H1 (cell line): ENCODE measurements around the gene MARCHF10. TPM values are rescaled to one million over a fixed set of nuclear protein-coding genes. Genes with fewer than 3 reads are reported as not detected.

Source experiments
- CTCF ChIA-PET: fragments of 300-600 bp; sonication (Branson Sonifier 250); formaldehyde crosslinking; loops from one replicate; lab custom pipeline; 2021; ENCODE audit not compliant: partially characterized antibody; lab: Charles Lee
- POLR2A ChIA-PET: fragments of 300-600 bp; sonication (Branson Sonifier 250); formaldehyde crosslinking; loops from one replicate; lab custom pipeline; 2021; ENCODE audit warnings: inconsistent platforms; ENCODE audit not compliant: partially characterized antibody; lab: Charles Lee
- DNase-seq, 2 experiments: peaks; one replicate each; pipeline versions ENCODE4 v3.0.0 to v3.0.0-alpha.2; 2010 to 2022; ENCODE audit warnings: low spot score in 2 of 2, low read depth in 1 of 2, mixed read lengths in 1 of 2
- FAIRE-seq: peaks from 2 replicates; lab custom pipeline; 2011; peaks lifted over from hg19 to GRCh38; lab: Jason Lieb, UNC
- H2AFZ ChIP-seq: 2 replicates; pipeline ENCODE4 v1.8.1; 2012; ENCODE audit warnings: low read length, inconsistent platforms
- H2AK5ac ChIP-seq: 2 replicates; pipeline ENCODE4 v1.6.1; 2013; ENCODE audit warnings: low read depth, low read length
- H2BK120ac ChIP-seq: replicated peaks from 2 replicates; pipeline ENCODE3; 2013; ENCODE audit warnings: low read depth, low read length, inconsistent platforms
- H2BK12ac ChIP-seq: 2 replicates; pipeline ENCODE4 v1.6.1; 2013; ENCODE audit warnings: low read depth, low read length
- H2BK15ac ChIP-seq: 2 replicates; pipeline ENCODE4 v1.6.1; 2013; ENCODE audit warnings: low read length
- H2BK20ac ChIP-seq: 2 replicates; pipeline ENCODE4 v1.6.1; 2013; ENCODE audit warnings: low read length
- H2BK5ac ChIP-seq: 2 replicates; pipeline ENCODE4 v1.6.1; 2013; ENCODE audit warnings: low read depth, low read length
- H3K14ac ChIP-seq: 2 replicates; pipeline ENCODE4 v1.6.1; 2013; ENCODE audit warnings: inconsistent platforms; ENCODE audit not compliant: insufficient read length
- H3K18ac ChIP-seq: 2 replicates; pipeline ENCODE4 v1.6.1; 2013; ENCODE audit warnings: low read length; ENCODE audit errors: extremely low read depth
- H3K23ac ChIP-seq: 2 replicates; pipeline ENCODE4 v1.6.1; 2013; ENCODE audit warnings: inconsistent platforms; ENCODE audit not compliant: insufficient read length
- H3K23me2 ChIP-seq: 2 replicates; pipeline ENCODE4 v1.6.1; 2013; ENCODE audit warnings: low read depth, low read length
- H3K27ac ChIP-seq: 2 replicates; pipeline ENCODE4 v1.6.1; 2011; ENCODE audit warnings: low read depth, low read length, inconsistent platforms
- H3K27me3 ChIP-seq, 4 experiments: replicated peaks in 1 of 4; 1 replicate in 1 of 4; 2 replicates in 3 of 4; pipeline versions ENCODE4 v1.6.1 to v1.8.1; 2011 to 2013; ENCODE audit warnings: low read length in 3 of 4, mild to moderate bottlenecking in 3 of 4, inconsistent platforms in 2 of 4, mixed read lengths in 2 of 4, moderate library complexity in 1 of 4; ENCODE audit not compliant: control insufficient read depth in 3 of 4, insufficient read depth in 3 of 4; ENCODE audit errors: extremely low read depth in 1 of 4
- H3K36me3 ChIP-seq, 4 experiments: 2 replicates each; pipeline versions ENCODE4 v1.6.1 to v1.8.1; 2011 to 2013; ENCODE audit warnings: mild to moderate bottlenecking in 4 of 4, low read length in 3 of 4, moderate library complexity in 2 of 4, control low read depth in 1 of 4, inconsistent platforms in 1 of 4; ENCODE audit not compliant: insufficient read depth in 4 of 4, control insufficient read depth in 2 of 4
- H3K4ac ChIP-seq: replicated peaks from 2 replicates; pipeline ENCODE3; 2013; ENCODE audit warnings: low read length, low read depth, mixed read lengths, inconsistent platforms; ENCODE audit not compliant: insufficient read length
- H3K4me1 ChIP-seq, 4 experiments: replicated peaks in 1 of 4; 1 replicate in 1 of 4; 2 replicates in 3 of 4; pipeline versions ENCODE4 v1.6.1 to v1.8.1; 2011 to 2013; ENCODE audit warnings: low read length in 3 of 4, inconsistent platforms in 2 of 4, mixed read lengths in 1 of 4; ENCODE audit not compliant: insufficient read depth in 4 of 4, control insufficient read depth in 3 of 4
- H3K4me2 ChIP-seq, 2 experiments: 2 replicates each; pipeline versions ENCODE4 v1.6.1 to v1.8.1; 2011 to 2013; ENCODE audit warnings: low read depth in 2 of 2, low read length in 2 of 2, control low read depth in 1 of 2, inconsistent platforms in 1 of 2, mild to moderate bottlenecking in 1 of 2; ENCODE audit not compliant: insufficient read depth in 1 of 2
- H3K4me3 ChIP-seq, 4 experiments: fragments of 200-600, 300-600 bp in 1 of 4; sonication (generic), shearing (Covaris generic), sonication (Bioruptor Twin) in 1 of 4; 2 replicates each; pipeline versions ENCODE4 v1.5.1 to v1.8.1; 2011 to 2016; ENCODE audit warnings: low read length in 4 of 4, low read depth in 3 of 4, control low read depth in 2 of 4, inconsistent platforms in 2 of 4, mild to moderate bottlenecking in 2 of 4, mixed read lengths in 1 of 4, moderate library complexity in 1 of 4; ENCODE audit not compliant: insufficient read depth in 2 of 4; ENCODE audit errors: extremely low read depth in 1 of 4
- H3K56ac ChIP-seq: replicated peaks from 2 replicates; pipeline ENCODE3; 2013; ENCODE audit warnings: low read depth, mild to moderate bottlenecking, mixed read lengths, low read length, inconsistent platforms; ENCODE audit not compliant: insufficient read length
- H3K79me1 ChIP-seq: 2 replicates; pipeline ENCODE4 v1.6.1; 2013; ENCODE audit warnings: low read depth, low read length, control low read depth
- H3K79me2 ChIP-seq, 2 experiments: 2 replicates each; pipeline versions ENCODE4 v1.6.1 to v1.8.1; 2012 to 2013; ENCODE audit warnings: low read length in 2 of 2, mild to moderate bottlenecking in 2 of 2, inconsistent platforms in 1 of 2; ENCODE audit not compliant: insufficient read depth in 2 of 2, control insufficient read depth in 1 of 2
- H3K9ac ChIP-seq, 4 experiments: replicated peaks in 1 of 4; 1 replicate in 1 of 4; 2 replicates in 3 of 4; pipeline versions ENCODE4 v1.6.1 to v1.8.1; 2011 to 2013; ENCODE audit warnings: low read depth in 3 of 4, low read length in 3 of 4, control low read depth in 2 of 4, mild to moderate bottlenecking in 2 of 4, moderate library complexity in 2 of 4, inconsistent platforms in 1 of 4; ENCODE audit errors: extremely low read depth in 1 of 4
- H3K9me3 ChIP-seq, 2 experiments: 2 replicates each; pipeline versions ENCODE4 v1.6.1 to v1.8.1; 2012 to 2013; ENCODE audit warnings: mild to moderate bottlenecking in 2 of 2, moderate library complexity in 2 of 2, control low read depth in 1 of 2, inconsistent platforms in 1 of 2, low read depth in 1 of 2, low read length in 1 of 2, mixed read lengths in 1 of 2; ENCODE audit not compliant: insufficient read depth in 2 of 2
- H4K20me1 ChIP-seq, 2 experiments: replicated peaks in 1 of 2; 2 replicates each; pipeline versions ENCODE3 to v1.8.1; 2011 to 2013; ENCODE audit warnings: inconsistent platforms in 2 of 2, low read length in 2 of 2, mild to moderate bottlenecking in 1 of 2; ENCODE audit not compliant: insufficient read depth in 2 of 2, control insufficient read depth in 1 of 2
- H4K5ac ChIP-seq: 2 replicates; pipeline ENCODE4 v1.6.1; 2013; ENCODE audit warnings: low read length, low read depth, mixed read lengths, inconsistent platforms; ENCODE audit not compliant: insufficient read length
- H4K8ac ChIP-seq: 2 replicates; pipeline ENCODE4 v1.8.0; 2013; ENCODE audit warnings: mild to moderate bottlenecking, moderate library complexity, low read length, inconsistent platforms; ENCODE audit not compliant: insufficient read depth; ENCODE audit errors: extremely low read depth
- H4K91ac ChIP-seq: replicated peaks from 2 replicates; pipeline ENCODE3; 2013; ENCODE audit warnings: low read length, mixed read lengths, inconsistent platforms; ENCODE audit not compliant: insufficient read length
- CREB1 ChIP-seq: IDR thresholded peaks from 2 replicates; pipeline ENCODE4 v1.6.1; 2012; ENCODE audit warnings: inconsistent platforms
- EGR1 ChIP-seq: IDR thresholded peaks from 2 replicates; pipeline ENCODE4 v1.6.1; 2011; ENCODE audit warnings: low read depth, low read length, borderline replicate concordance
- FOSL1 ChIP-seq: IDR thresholded peaks from 2 replicates; pipeline ENCODE4 v1.6.1; 2011; ENCODE audit warnings: mild to moderate bottlenecking, low read depth, low read length, moderate library complexity; ENCODE audit not compliant: insufficient read depth
- GABPA ChIP-seq: IDR thresholded peaks from 2 replicates; pipeline ENCODE4 v1.6.1; 2011; ENCODE audit warnings: mild to moderate bottlenecking, low read length, moderate library complexity, borderline replicate concordance; ENCODE audit not compliant: insufficient read depth
- HDAC2 ChIP-seq, 2 experiments: fragments of 300-600 bp in 1 of 2; sonication (generic) in 1 of 2; IDR thresholded peaks; 2 replicates each; pipeline ENCODE4 v1.6.1; 2011 to 2012; ENCODE audit warnings: low read depth in 2 of 2, low read length in 2 of 2, mild to moderate bottlenecking in 2 of 2, moderate library complexity in 2 of 2, borderline replicate concordance in 1 of 2, inconsistent platforms in 1 of 2
- NRF1 ChIP-seq: IDR thresholded peaks from 2 replicates; pipeline ENCODE4 v1.6.1; 2011; ENCODE audit warnings: mild to moderate bottlenecking, low read depth, low read length, improper control_type of control experiment
- SP1 ChIP-seq: IDR thresholded peaks from 2 replicates; pipeline ENCODE4 v1.6.1; 2011; ENCODE audit warnings: low read depth, low read length
- WGBS, 2 experiments: shearing (Covaris generic) in 1 of 2; methylation state at CpG; one replicate each; pipeline versions ENCODE4 v1.1.6 to v1.1.7; 2013 to 2015; ENCODE audit warnings: low lambda C conversion rate in 2 of 2, mixed read lengths in 2 of 2, inconsistent platforms in 1 of 2, low coverage in 1 of 2, missing lambda C conversion rate in 1 of 2; ENCODE audit not compliant: insufficient replicate concordance in 2 of 2, insufficient coverage in 1 of 2, insufficient read length in 1 of 2; ENCODE audit errors: extremely low coverage in 1 of 2, missing lambda C conversion rate in 1 of 2; 5-methylcytosine and 5-hydroxymethylcytosine counted together
- polyA plus RNA-seq, 7 experiments: library from polyadenylated mRNA; depleted of rRNA in 3 of 7; stranded (reverse) in 5 of 7; unstranded in 2 of 7; fragments of >200 nt in 5 of 7; fragments of 200-250 nt in 2 of 7; gene quantifications; 1 replicate in 5 of 7; 2 replicates in 1 of 7; 4 replicates in 1 of 7; pipeline versions ENCODE4 v1.2.1 to v1.2.3, GENCODE V29; 2011 to 2013; ENCODE audit warnings: missing spikeins in 2 of 7, mixed read lengths in 2 of 7
- total RNA-seq: library from RNA; stranded (reverse); fragmentation: NEBNext Ultra II Directional; extraction: Animal tissue kit (Norgen Biotek cat#: 25700); gene quantifications from 2 replicates; pipeline ENCODE4 v1.2.1, GENCODE V29; 2021

MARCHF10 gene
- total and polyA plus RNA-seq, 2 of the 8 experiments (the other 6 are each of a cell fraction or from before 2014, with no cell fraction given): 0.48 to 0.73 TPM

GRCh38 chr17:62693616-62694409 is 114.3 kb downstream of the MARCHF10 start:
- H3K14ac ChIP-seq: no peak overlapping the region
- no peak overlapping the region for H2BK12ac ChIP-seq
- H2BK5ac ChIP-seq: peak overlapping the region; percentile 2; the same call in 1 of the 2 replicates
- H3K79me1 ChIP-seq: no peaks in the 10 kb centered on the region
- H4K20me1 ChIP-seq: peaks cover 0 to 1% of the 10 kb centered on the region in 2 experiments
- H3K79me2 ChIP-seq: no peaks in the 10 kb centered on the region
- no peak overlapping the region for H4K5ac ChIP-seq
- H4K8ac ChIP-seq: no peak overlapping the region
- H3K4me1 ChIP-seq: peaks cover 0 to 5% (median 0%) of the 10 kb centered on the region in 4 experiments; a peak in 3 of 7 replicates
- H3K4me2 ChIP-seq: no peak overlapping the region
- TF ChIP-seq HDAC2 (IDR thresholded peaks at IDR 0.05; ENCODE audit: borderline replicate concordance in 1 of 2, low read depth in 2 of 2, low read length in 2 of 2): no peak
- no peak for TF ChIP-seq SP1
- no peak for TF ChIP-seq CREB1
- TF ChIP-seq GABPA: no peak
- no peak for TF ChIP-seq FOSL1
- no peak for TF ChIP-seq NRF1
- no peak for TF ChIP-seq EGR1
- no peak overlapping the region for H3K4ac ChIP-seq
- ChIA-PET POLR2A (interaction anchor here (0.7 to 1.4 kb wide), 5 partner anchors 8 to 28 kb away, joined by 3 to 4 read pairs (median 3); no protein-coding TSS in a partner anchor), CTCF (interaction anchor here (0.6 to 7.0 kb wide), 32 partner anchors 9 to 983 kb away, joined by 3 to 68 read pairs (median 4); no protein-coding TSS in a partner anchor)
- H3K9me3 ChIP-seq: no peaks in the 10 kb centered on the region
- no peak overlapping the region for H4K91ac ChIP-seq
- H2BK120ac ChIP-seq: no peak overlapping the region
- H3K36me3 ChIP-seq: no peaks in the 10 kb centered on the region
- H2BK20ac ChIP-seq: no peak overlapping the region
- no peak overlapping the region for H2AK5ac ChIP-seq
- FAIRE-seq: no peak
- no peak overlapping the region for H3K18ac ChIP-seq
- no peak overlapping the region for H2AFZ ChIP-seq
- no peaks in the 10 kb centered on the region for H3K27me3 ChIP-seq
- no peak overlapping the region for H3K9ac ChIP-seq
- H2BK15ac ChIP-seq: peak overlapping the region; percentile 72; the same call in 1 of the 2 replicates
- no peak overlapping the region for H3K4me3 ChIP-seq
- no peak overlapping the region for H3K23ac ChIP-seq
- 91% methylated on average over 19 of the region's 19 CpGs; no CpG with 5 or more reads in 1 of the 2 experiments for WGBS, 2 experiments
- DNase-seq: no peak
- H3K23me2 ChIP-seq: no peaks in the 10 kb centered on the region; the same call in 1 of the 2 replicates
- no peak overlapping the region for H3K56ac ChIP-seq
- H3K27ac ChIP-seq: no peak overlapping the region
